Lower lobe of right lung (tissue), 2 donors: ENCODE measurements around the gene CHRND. TPM values are rescaled to one million over a fixed set of nuclear protein-coding genes. Genes with fewer than 3 reads are reported as not detected.

Experiments
- ATAC-seq, 2 donors: fragments of 200-7000 bp; cut with Tn5 transposase; one replicate each; pipeline ENCODE4 v1.9.1; 2020 to 2022; ENCODE audit warnings: mild to moderate bottlenecking in 2 of 2, moderate library complexity in 2 of 2
- DNase-seq: peaks from one replicate; pipeline ENCODE4 v3.0.0-alpha.2; 2020
- H3K27ac ChIP-seq: fragments of 200-600 bp; one replicate; pipeline ENCODE4 v1.8.0; 2022
- H3K27me3 ChIP-seq: fragments of 200-600 bp; one replicate; pipeline ENCODE4 v1.8.0; 2022; ENCODE audit warnings: low read depth
- H3K36me3 ChIP-seq: fragments of 200-600 bp; one replicate; pipeline ENCODE4 v1.8.0; 2022; ENCODE audit warnings: mild to moderate bottlenecking
- H3K4me1 ChIP-seq: fragments of 200-600 bp; one replicate; pipeline ENCODE4 v1.8.0; 2022
- H3K4me3 ChIP-seq: fragments of 200-600 bp; one replicate; pipeline ENCODE4 v1.8.0; 2022; ENCODE audit warnings: mild to moderate bottlenecking
- H3K9me3 ChIP-seq: fragments of 200-600 bp; one replicate; pipeline ENCODE4 v1.8.0; 2022
- intact Hi-C: fragments of 100-400 bp; cut with DNase I; formaldehyde crosslinking; loops from one replicate; pipeline ENCODE4 v1.11.0; 2022
- total RNA-seq: library from RNA; stranded (reverse); fragmentation: NEBNext Ultra II Directional; extraction: Animal tissue kit (Norgen Biotek cat#: 25700); gene quantifications from one replicate; pipeline ENCODE4 v1.2.1, GENCODE V29; 2021
- TF ChIP-seq, protein P1 (sequence below): fragments of 200-600 bp; IDR thresholded peaks from one replicate; pipeline ENCODE4 v1.8.0; 2022; ENCODE audit warnings: antibody characterized with exemption, mild to moderate bottlenecking
- donor health status: DM: no; HTN: yes; CAD: no; lungs with severe emphysema.

Gene CHRND
- total RNA-seq, 1 donor from 2014 or later, result not detected

- no peak overlapping the region for H3K4me3 ChIP-seq
- TF ChIP-seq, protein P1, sequence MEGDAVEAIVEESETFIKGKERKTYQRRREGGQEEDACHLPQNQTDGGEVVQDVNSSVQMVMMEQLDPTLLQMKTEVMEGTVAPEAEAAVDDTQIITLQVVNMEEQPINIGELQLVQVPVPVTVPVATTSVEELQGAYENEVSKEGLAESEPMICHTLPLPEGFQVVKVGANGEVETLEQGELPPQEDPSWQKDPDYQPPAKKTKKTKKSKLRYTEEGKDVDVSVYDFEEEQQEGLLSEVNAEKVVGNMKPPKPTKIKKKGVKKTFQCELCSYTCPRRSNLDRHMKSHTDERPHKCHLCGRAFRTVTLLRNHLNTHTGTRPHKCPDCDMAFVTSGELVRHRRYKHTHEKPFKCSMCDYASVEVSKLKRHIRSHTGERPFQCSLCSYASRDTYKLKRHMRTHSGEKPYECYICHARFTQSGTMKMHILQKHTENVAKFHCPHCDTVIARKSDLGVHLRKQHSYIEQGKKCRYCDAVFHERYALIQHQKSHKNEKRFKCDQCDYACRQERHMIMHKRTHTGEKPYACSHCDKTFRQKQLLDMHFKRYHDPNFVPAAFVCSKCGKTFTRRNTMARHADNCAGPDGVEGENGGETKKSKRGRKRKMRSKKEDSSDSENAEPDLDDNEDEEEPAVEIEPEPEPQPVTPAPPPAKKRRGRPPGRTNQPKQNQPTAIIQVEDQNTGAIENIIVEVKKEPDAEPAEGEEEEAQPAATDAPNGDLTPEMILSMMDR, result no peak
- H3K36me3 ChIP-seq, result no peaks in the 10 kb centered on the region
- intact Hi-C loops, result no loop called here
- no peak overlapping the region for H3K27ac ChIP-seq
- peak; percentile 46 for DNase-seq
- no peaks in the 10 kb centered on the region for H3K4me1 ChIP-seq
- peaks cover 5% of the 10 kb centered on the region for H3K27me3 ChIP-seq
- peak; percentile 33 to 57 for ATAC-seq
- H3K9me3 ChIP-seq, result no peaks in the 10 kb centered on the region
Measured at GRCh38 chr2:232538671-232539070, 12.7 kb downstream of the CHRND start.

GRCh38 chr2:232539298-232540231 lies 13.6 kb downstream of the CHRND start, which contains the start of gene CHRNG:
TSS of gene CHRNG (plus strand) at chr2:232539692. CDS start at chr2:232539748, 56 bp downstream.
- Histone ChIP-seq H3K27me3 (peaks cover 5% of the 10 kb centered on the region), H3K9me3 (no peaks in the 10 kb centered on the region), H3K36me3 (no peaks in the 10 kb centered on the region), H3K27ac (no peak within 1 kb of the TSS), H3K4me3 (no peak within 1 kb of the TSS), H3K4me1 (no peaks in the 10 kb centered on the region)
- intact Hi-C loops, result no loop called here
- ATAC-seq, result no peak
- peak; percentile 44 for DNase-seq
- TF ChIP-seq, protein P1, result no peak

- H3K9me3 ChIP-seq, result no peaks in the 10 kb centered on the region
- no peak for ATAC-seq
Measured at GRCh38 chr2:232540441-232541041, 14.6 kb downstream of the CHRND start.

DNA sequence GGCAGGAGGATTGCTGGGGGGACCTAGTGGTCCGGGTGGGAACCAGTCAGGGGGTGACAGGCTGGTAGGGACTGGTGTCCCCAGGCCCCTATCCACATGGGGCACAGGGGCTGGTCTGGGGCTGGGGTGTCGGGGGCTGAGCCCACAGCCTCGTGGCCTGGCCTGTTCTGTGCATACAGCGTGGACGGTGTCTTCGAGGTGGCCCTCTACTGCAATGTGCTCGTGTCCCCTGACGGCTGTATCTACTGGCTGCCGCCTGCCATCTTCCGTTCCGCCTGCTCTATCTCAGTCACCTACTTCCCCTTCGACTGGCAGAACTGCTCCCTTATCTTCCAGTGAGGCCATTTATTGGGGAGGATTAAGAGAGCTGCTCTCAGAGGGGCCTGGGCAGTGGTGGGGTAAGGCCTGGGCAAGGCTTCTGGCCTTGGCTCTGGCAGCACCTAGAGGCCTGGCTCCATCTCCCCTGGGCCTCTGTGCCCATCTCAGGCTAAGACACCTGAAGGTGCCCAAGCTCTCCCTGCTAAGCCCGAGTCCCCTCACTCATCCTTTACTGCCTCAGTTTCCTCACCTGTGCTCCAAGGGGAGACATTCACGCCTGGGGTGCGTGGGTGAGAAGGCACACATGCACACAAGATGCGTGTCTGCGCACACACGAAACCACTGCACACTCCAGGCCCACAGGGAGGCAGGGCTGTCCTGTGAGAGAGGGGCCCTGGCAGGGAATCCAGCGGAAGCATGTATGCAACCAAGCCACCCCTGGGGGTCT lies 15.4 kb downstream of the CHRND start:
- peak; percentile 39 for DNase-seq
- Histone ChIP-seq H3K27me3 (peaks cover 5% of the 10 kb centered on the region), H3K4me1 (no peaks in the 10 kb centered on the region), H3K36me3 (no peaks in the 10 kb centered on the region), H3K27ac (no peak overlapping the region), H3K4me3 (no peak overlapping the region), H3K9me3 (no peaks in the 10 kb centered on the region)
- intact Hi-C loops, result no loop called here
- no peak for ATAC-seq
- TF ChIP-seq, protein P1, result no peak

More at GRCh38 chr2:232540441-232541041, 14.6 kb downstream of the CHRND start:
- H3K27me3 ChIP-seq, result peaks cover 5% of the 10 kb centered on the region
- no peak overlapping the region for H3K27ac ChIP-seq
- H3K4me3 ChIP-seq, result no peak overlapping the region
- intact Hi-C loops, result no loop called here
- H3K36me3 ChIP-seq, result no peaks in the 10 kb centered on the region
- TF ChIP-seq, protein P1, result no peak
- peak; percentile 43 for DNase-seq
- H3K4me1 ChIP-seq, result no peaks in the 10 kb centered on the region
